Measurements from ENCODE around the gene HEG1.

- TF ChIP-seq, protein P1, sequence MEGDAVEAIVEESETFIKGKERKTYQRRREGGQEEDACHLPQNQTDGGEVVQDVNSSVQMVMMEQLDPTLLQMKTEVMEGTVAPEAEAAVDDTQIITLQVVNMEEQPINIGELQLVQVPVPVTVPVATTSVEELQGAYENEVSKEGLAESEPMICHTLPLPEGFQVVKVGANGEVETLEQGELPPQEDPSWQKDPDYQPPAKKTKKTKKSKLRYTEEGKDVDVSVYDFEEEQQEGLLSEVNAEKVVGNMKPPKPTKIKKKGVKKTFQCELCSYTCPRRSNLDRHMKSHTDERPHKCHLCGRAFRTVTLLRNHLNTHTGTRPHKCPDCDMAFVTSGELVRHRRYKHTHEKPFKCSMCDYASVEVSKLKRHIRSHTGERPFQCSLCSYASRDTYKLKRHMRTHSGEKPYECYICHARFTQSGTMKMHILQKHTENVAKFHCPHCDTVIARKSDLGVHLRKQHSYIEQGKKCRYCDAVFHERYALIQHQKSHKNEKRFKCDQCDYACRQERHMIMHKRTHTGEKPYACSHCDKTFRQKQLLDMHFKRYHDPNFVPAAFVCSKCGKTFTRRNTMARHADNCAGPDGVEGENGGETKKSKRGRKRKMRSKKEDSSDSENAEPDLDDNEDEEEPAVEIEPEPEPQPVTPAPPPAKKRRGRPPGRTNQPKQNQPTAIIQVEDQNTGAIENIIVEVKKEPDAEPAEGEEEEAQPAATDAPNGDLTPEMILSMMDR (conservative IDR thresholded peaks at IDR 0.05; ENCODE audit: low read depth, low read length), result no peak
- TF ChIP-seq EZH2 (IDR thresholded peaks at IDR 0.05; ENCODE audit: low read length, unreplicated experiment), result no peak
These were observed 20.6 kb downstream of the HEG1 start for GRCh38 chr3:125035217-125035616.
